Ishikawa (cell line): ENCODE measurements around the gene STAT4.

ENCODE experiments used
- CEBPB ChIP-seq: IDR thresholded peaks from 2 replicates; pipeline ENCODE4 v1.6.1; 2012
- CREB1 ChIP-seq: IDR thresholded peaks from 2 replicates; pipeline ENCODE4 v1.6.1; 2012; ENCODE audit warnings: low read depth
- EP300 ChIP-seq: IDR thresholded peaks from 2 replicates; pipeline ENCODE4 v1.6.1; 2012; ENCODE audit warnings: borderline replicate concordance
- MAX ChIP-seq: IDR thresholded peaks from 2 replicates; pipeline ENCODE4 v1.6.1; 2012
- RAD21 ChIP-seq: IDR thresholded peaks from 2 replicates; pipeline ENCODE4 v1.6.1; 2012; ENCODE audit warnings: low read depth
- REST ChIP-seq: IDR thresholded peaks from 2 replicates; pipeline ENCODE4 v1.6.1; 2012; ENCODE audit warnings: low read depth, mild to moderate bottlenecking
- TAF1 ChIP-seq: IDR thresholded peaks from 2 replicates; pipeline ENCODE4 v1.6.1; 2012; ENCODE audit warnings: low read depth, mild to moderate bottlenecking
- TCF12 ChIP-seq: IDR thresholded peaks from 2 replicates; pipeline ENCODE4 v1.6.1; 2012; ENCODE audit warnings: low read depth
- YY1 ChIP-seq: IDR thresholded peaks from 2 replicates; pipeline ENCODE4 v1.6.1; 2012; ENCODE audit warnings: low read depth
- ZBTB7A ChIP-seq: IDR thresholded peaks from 2 replicates; pipeline ENCODE4 v1.6.1; 2012; ENCODE audit warnings: low read depth
- TF ChIP-seq, protein P1 (sequence below): IDR thresholded peaks from 2 replicates; pipeline ENCODE4 v1.6.1; 2012

DNA sequence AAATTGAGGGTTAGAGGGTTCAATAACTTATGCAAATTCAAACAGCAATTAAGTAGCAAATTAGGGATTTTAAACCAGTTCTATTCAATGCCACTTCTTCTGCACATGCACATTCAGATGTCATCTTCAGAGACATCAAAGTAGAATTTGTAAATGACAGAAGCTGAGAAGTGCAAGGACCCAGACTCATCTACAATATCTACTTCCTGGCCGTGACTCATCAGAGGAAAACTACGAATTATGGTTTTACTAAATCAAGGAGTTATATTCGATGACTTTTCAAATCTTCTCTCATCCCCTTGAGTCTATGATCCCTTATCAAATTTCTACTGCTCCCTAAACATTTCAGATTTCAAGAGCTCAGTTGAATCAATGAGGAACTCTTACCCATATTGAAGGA is 20.0 kb upstream of the STAT4 start:
- no peak for TF ChIP-seq TCF12
- no peak for TF ChIP-seq YY1
- no peak for TF ChIP-seq EP300
- TF ChIP-seq CEBPB: no peak
- TF ChIP-seq, protein P1, sequence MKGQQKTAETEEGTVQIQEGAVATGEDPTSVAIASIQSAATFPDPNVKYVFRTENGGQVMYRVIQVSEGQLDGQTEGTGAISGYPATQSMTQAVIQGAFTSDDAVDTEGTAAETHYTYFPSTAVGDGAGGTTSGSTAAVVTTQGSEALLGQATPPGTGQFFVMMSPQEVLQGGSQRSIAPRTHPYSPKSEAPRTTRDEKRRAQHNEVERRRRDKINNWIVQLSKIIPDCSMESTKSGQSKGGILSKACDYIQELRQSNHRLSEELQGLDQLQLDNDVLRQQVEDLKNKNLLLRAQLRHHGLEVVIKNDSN: no peak
- TF ChIP-seq TAF1: no peak
- TF ChIP-seq MAX: no peak
- TF ChIP-seq REST: no peak
- no peak for TF ChIP-seq CREB1
- no peak for TF ChIP-seq ZBTB7A
- no peak for TF ChIP-seq RAD21
